ENCODE measurements around the gene ZNF691.
"Not testable (repeated sequence)": the region's sequence is repeated elsewhere in the genome, so short reads cannot be mapped to it uniquely, and the experiment has no call there.

ZNF691 gene, protein sequence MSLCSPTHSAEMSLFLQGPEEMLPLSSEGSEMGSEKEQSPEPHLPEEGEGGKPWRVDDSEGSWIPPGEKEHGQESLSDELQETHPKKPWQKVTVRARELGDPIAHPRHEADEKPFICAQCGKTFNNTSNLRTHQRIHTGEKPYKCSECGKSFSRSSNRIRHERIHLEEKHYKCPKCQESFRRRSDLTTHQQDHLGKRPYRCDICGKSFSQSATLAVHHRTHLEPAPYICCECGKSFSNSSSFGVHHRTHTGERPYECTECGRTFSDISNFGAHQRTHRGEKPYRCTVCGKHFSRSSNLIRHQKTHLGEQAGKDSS

DNA sequence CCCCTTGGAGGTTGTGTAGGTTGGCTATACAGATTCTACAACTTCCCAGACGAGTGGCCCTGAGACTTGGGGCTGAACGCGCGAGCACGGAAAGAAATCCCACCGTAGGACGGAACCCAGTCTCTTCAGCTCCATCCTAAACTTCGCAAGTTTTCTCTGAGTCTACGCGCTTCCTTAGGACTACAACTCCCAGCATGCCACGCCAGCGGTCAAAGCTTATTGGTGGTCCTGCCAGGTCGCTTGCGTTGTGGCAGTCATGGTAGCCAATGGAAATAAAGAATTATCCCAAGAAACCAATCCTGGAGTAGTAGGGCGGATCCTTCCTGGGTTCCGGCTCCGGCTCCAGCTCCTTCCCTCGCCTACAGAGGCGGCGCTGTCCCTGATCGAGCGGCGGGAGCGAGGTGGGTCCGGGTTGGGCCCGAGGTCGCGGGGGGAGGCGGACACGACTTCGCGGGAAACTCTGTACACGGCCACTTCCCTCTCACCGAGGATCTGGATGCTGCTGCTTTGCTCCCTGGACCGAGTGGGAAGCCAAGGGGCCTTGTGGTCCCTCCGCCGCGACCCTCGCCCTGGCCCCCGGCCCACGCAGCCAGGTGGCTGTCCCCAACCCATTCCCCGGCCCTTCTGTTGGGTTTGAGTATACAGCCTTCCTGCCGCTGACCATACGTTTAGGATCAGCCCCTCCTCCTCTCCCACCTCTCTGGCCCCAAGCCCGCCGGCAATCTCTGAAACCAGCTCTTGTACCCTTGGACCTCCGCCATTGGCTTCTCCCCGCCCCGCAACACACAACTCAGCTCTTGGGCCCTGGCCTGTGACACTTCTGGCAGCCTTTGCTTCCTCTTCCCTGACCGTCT lies at the start of gene ZNF691:
ZNF691 (plus strand) TSS at position 357 of the 854 bp plus-strand sequence. CDS start 3,046 bp downstream, outside the sequence.
- Mint-ChIP-seq H3K4me1 (ENCODE audit: low read depth) (peaks cover 42% of the 10 kb centered on the region), H3K27ac (peak within 1 kb of the TSS; percentile 88), H3K9me3 (no peaks in the 10 kb centered on the region), H3K4me3 (peak within 1 kb of the TSS; percentile 92), H3K27me3 (no peaks in the 10 kb centered on the region), H3K36me3 (ENCODE audit: low read depth) (peaks cover 33% of the 10 kb centered on the region)

DNA sequence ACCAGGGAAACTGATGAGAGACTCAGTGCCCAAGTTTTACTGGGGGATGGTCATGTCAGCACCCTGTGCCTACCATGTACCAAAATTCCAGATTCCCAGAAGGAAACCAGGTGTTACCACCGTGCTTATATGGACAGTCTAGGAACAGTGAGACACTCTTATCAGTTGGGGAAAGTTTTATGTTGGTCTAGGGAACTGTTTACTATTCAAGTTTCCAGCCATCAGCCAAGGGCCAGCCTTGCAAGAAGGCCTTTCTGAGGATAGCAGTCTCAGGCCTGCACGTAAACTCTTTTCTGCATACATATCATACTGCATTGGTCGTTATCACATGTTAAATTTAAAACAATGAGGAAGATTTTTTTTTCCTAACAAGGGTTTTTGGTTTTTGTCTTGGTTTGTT lies 49.0 kb upstream of the ZNF691 start:
- Mint-ChIP-seq H3K27me3 (no peaks in the 10 kb centered on the region), H3K36me3 (ENCODE audit: low read depth) (no peaks in the 10 kb centered on the region), H3K4me1 (ENCODE audit: low read depth) (no peaks in the 10 kb centered on the region), H3K9me3 (no peaks in the 10 kb centered on the region), H3K27ac (no peak overlapping the region), H3K4me3 (no peak overlapping the region)

DNA sequence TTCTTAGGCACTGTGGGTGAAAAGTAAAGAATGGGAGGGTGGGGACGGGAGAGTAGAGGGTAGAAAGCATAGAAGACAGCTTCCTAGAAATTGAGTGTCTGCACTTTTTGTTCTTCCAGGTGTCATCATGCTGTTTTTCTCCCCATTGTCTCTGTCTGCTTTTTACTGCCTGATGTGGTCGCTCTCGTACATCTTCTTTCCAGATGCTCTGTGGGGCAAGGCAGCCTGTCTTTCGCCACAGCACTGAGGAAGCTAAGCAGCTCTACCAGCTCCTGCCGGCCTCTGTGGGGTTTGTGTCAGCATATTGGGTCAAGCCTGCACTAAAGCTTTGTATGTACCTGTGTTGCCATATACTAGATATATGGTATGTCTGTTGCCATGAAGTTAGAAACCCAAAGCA lies 48.4 kb upstream of the ZNF691 start:
- Mint-ChIP-seq H3K36me3 (ENCODE audit: low read depth) (no peaks in the 10 kb centered on the region), H3K27ac (no peak overlapping the region), H3K4me1 (ENCODE audit: low read depth) (no peaks in the 10 kb centered on the region), H3K27me3 (no peaks in the 10 kb centered on the region), H3K4me3 (no peak overlapping the region), H3K9me3 (no peaks in the 10 kb centered on the region)

DNA sequence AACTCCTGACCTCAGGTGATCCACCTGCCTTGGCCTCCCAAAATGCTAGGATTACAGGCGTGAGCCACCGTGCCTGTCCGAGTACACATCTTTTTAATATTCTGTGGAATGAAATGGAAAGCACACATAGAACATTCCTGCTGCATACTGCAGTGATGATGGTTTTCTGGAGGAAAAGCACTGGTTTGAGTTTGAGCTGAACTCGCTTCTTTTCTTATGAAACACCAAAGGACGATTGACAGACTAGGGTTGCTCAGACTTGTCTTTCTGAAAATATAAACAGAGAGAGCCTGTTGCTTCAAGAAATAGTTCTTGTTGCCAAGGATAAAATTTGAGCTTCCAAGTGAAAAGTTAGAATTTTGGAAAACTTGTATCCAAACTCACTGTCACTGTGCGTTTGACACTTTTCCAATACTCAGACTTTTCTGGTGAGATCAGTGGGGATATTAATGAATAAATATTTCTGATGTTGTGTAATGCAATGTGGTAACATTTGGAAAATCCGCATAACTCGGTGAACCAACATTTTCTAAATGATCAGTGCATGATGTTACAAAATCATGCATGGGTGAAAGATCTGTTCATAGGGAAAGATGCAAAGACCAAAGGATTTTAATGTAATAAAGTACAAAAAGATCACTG lies 44.5 kb upstream of the ZNF691 start:
- Mint-ChIP-seq H3K9me3 (no peaks in the 10 kb centered on the region), H3K27me3 (no peaks in the 10 kb centered on the region), H3K27ac (no peak overlapping the region), H3K4me1 (ENCODE audit: low read depth) (no peaks in the 10 kb centered on the region), H3K4me3 (no peak overlapping the region), H3K36me3 (ENCODE audit: low read depth) (peaks cover 7% of the 10 kb centered on the region)

DNA sequence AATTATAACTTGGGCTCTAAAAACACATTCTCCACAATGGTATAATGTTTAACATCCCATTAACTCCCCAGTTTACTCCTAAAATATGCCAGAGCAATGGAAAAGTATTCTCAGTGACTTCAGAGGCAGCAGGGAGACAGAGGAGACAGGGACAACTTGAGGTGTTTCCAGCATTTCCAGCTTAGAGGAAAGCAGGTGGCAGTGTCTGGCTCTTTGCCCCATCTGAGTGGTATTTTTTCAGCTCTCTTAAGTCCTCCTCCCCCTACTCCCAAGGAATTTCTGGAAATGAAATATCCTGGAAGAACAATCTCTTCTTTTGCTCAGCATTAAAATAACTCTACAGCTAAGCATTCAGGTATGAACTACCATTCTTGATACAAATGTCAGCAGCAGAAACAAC lies 40.2 kb upstream of the ZNF691 start:
- H3K4me1 Mint-ChIP-seq (ENCODE audit: low read depth): no peaks in the 10 kb centered on the region
- no peaks in the 10 kb centered on the region for H3K9me3 Mint-ChIP-seq
- no peak overlapping the region for H3K27ac Mint-ChIP-seq
- no peak overlapping the region for H3K4me3 Mint-ChIP-seq
- no peaks in the 10 kb centered on the region for H3K27me3 Mint-ChIP-seq
- H3K36me3 Mint-ChIP-seq (ENCODE audit: low read depth): peaks cover 7% of the 10 kb centered on the region

DNA sequence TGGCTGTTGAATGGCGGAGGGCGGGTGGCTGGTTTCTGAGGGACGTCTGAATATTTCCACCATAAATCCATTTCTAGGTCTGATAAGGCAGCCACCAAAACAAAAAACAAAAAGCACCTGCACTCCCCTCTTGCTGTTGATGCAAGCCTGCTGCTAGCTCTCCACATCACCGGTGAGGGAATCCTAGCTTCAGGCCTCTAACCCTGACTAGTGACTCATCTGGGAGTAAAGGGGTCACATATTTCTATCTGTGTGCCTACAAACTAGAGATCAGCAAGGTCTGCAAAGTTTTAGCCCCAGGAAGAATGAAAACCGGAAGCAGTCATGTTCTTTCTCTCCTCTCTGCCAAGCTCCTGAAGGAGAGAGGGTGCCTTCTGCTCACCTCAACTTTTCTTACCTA lies 39.8 kb upstream of the ZNF691 start:
- H3K36me3 Mint-ChIP-seq (ENCODE audit: low read depth): peaks cover 7% of the 10 kb centered on the region
- H3K27me3 Mint-ChIP-seq: no peaks in the 10 kb centered on the region
- no peak overlapping the region for H3K27ac Mint-ChIP-seq
- H3K9me3 Mint-ChIP-seq: no peaks in the 10 kb centered on the region
- H3K4me3 Mint-ChIP-seq: no peak overlapping the region
- H3K4me1 Mint-ChIP-seq (ENCODE audit: low read depth): no peaks in the 10 kb centered on the region

DNA sequence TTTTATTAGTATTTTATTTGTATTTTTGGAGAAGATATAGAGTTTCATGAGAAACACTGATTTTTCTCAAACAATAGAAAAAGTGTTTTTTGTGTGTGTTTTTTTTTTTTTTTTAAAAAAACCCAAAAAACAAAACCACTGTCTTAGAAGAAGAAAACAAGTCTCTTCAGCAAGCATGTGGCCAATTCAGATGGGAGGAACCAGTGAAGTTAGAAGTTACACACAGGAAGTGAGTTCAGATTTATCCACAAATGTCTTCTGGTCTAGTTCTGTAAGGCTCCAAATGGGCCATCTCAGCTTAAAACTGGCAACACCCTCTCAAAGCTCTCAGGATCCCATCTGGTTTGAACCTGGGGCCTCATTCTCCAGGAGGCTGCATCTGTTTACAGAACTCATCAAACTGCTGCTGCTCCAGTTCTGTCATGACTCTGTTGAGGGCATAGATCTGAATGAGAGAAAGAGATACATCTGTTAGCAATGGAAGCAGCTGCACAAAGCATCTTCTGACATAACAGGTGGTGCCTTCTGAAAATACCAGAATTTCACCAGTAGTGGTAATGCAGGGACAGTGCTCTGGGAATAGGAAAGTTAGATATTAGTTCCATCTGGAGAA lies 39.3 kb upstream of the ZNF691 start:
- H3K9me3 Mint-ChIP-seq: no peaks in the 10 kb centered on the region
- no peaks in the 10 kb centered on the region for H3K4me1 Mint-ChIP-seq (ENCODE audit: low read depth)
- peaks cover 7% of the 10 kb centered on the region for H3K36me3 Mint-ChIP-seq (ENCODE audit: low read depth)
- H3K27me3 Mint-ChIP-seq: no peaks in the 10 kb centered on the region
- no peak overlapping the region for H3K4me3 Mint-ChIP-seq
- H3K27ac Mint-ChIP-seq: no peak overlapping the region

DNA sequence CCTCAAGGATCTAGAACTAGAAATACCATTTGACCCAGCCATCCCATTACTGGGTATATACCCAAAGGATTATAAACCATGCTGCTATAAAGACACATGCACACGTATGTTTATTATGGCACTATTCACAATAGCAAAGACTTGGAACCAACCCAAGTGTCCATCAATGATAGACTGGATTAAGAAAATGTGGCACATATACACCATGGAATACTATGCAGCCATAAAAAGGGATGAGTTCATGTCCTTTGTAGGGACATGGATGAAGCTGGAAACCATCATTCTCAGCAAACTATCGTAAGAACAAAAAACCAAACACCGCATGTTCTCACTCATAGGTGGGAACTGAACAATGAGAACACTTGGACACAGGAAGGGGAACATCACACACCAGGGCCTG lies 31.6 kb upstream of the ZNF691 start:
- Mint-ChIP-seq H3K4me1 (ENCODE audit: low read depth) (peaks cover 21% of the 10 kb centered on the region), H3K36me3 (ENCODE audit: low read depth) (peaks cover 11% of the 10 kb centered on the region)
- not testable (repeated sequence) for H3K27ac Mint-ChIP-seq, H3K9me3 Mint-ChIP-seq, H3K4me3 Mint-ChIP-seq, H3K27me3 Mint-ChIP-seq

DNA sequence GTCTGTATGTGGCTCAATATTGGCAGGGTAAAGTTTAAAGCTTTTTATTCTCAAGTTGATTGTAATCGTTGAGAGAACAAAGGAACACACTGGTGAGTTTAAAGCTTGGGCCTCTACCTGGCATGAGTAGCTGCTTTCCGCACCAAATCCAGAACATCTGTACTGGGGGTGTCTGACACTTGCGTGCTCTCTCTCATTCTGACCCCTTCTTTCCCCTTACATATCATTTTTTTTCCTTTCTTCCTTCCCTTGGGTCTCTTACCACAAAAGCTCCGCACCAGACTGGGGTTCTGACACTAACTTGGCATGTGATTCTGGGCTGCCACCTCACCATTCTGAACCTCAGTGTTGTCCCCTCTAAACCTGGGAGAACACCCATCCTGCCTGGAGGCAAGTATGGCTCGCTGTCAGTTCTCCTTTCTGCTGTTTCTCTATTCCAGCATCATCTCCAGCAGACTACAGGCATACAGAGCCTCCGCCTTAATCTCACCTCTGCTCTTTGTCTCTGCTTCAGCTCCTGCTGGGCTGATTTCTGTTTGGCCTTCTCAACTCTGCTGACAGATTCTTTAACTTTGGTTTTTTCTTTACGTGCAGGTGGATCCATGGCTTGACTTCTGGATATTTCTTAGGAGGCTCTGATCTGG lies 30.4 kb upstream of the ZNF691 start:
- Mint-ChIP-seq H3K27ac (peak overlapping the region; percentile 76), H3K27me3 (no peaks in the 10 kb centered on the region), H3K4me1 (ENCODE audit: low read depth) (peaks cover 21% of the 10 kb centered on the region), H3K36me3 (ENCODE audit: low read depth) (peaks cover 11% of the 10 kb centered on the region), H3K4me3 (peak overlapping the region; percentile 81), H3K9me3 (no peaks in the 10 kb centered on the region)

DNA sequence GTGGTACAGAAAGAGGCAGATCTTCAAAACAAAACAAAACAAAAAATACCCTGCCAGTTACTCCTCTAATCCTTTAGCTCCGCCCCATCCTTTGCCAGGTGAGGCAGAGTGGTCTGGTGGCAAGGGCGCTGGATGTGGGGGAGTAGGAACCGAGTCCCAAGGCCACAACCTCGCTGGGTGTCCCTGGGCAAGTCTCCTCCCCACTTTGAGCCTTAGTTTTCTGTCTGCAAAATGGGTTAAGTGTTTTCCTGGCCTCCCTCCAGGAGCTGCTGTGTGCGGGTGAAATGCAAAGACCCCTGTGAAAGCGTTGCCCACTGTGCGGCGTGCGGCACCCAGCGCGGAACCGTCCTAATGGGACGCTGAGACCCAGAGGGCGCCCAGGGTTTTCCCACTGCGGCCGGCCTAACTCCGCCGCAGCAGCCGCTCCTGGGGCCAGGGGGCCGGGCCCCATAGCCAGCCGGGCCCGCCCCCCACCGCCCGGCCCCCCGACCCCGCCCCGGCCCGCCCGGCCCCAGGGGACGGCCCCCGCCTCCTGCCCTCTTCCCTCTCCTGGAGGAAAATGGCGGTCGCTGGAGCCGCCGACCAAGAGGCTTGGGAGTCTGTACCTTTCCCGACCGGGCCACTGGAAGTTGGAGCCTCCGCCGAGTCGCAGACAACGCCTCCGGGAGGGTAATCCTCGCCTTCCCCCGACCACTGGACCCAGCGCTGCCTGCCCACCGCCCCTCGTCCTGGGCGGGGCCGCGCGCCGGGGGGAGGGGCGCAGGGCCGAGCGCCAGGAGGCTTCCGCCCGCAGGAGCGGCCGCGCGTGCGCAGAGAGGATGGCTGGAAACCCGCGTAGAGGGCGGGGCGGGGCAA lies 29.6 kb upstream of the ZNF691 start, which contains the start of the genes ERMAP and SVBP:
ERMAP (plus strand) TSS at position 538 of the 855 bp plus-strand sequence. CDS start 13,327 bp downstream, outside the sequence.
SVBP (minus strand) TSS at position 813 of the 855 bp plus-strand sequence. CDS start 853 bp downstream, outside the sequence.
- peak within 1 kb of the TSS; percentile 81 for H3K4me3 Mint-ChIP-seq

DNA sequence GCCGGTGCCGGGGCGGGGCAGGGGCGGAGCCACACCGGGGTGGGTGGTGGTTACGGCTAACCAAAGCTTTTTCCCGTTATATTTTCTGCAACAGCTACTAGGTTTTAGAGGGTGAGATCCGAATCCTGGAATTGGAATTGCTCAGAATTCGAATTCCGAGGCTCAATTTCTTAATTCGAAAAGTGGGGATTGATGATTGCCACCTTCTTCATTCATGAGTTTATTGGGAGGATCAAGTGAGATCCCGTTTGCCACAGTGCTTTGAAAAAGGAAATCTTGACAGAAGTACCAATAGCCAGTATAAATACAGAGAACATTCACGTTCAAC lies 29.0 kb upstream of the ZNF691 start:
- Mint-ChIP-seq H3K36me3 (ENCODE audit: low read depth) (peaks cover 11% of the 10 kb centered on the region), H3K4me1 (ENCODE audit: low read depth) (peaks cover 21% of the 10 kb centered on the region), H3K4me3 (peak overlapping the region; percentile 81), H3K9me3 (no peaks in the 10 kb centered on the region), H3K27ac (no peak overlapping the region), H3K27me3 (no peaks in the 10 kb centered on the region)

More for the DNA sequence above, 29.6 kb upstream of the ZNF691 start, which contains the start of the genes ERMAP and SVBP:
- peak within 1 kb of the TSS; percentile 76 for H3K27ac Mint-ChIP-seq
- no peaks in the 10 kb centered on the region for H3K9me3 Mint-ChIP-seq
- H3K27me3 Mint-ChIP-seq: no peaks in the 10 kb centered on the region
- peaks cover 11% of the 10 kb centered on the region for H3K36me3 Mint-ChIP-seq (ENCODE audit: low read depth)
- H3K4me1 Mint-ChIP-seq (ENCODE audit: low read depth): peaks cover 21% of the 10 kb centered on the region

DNA sequence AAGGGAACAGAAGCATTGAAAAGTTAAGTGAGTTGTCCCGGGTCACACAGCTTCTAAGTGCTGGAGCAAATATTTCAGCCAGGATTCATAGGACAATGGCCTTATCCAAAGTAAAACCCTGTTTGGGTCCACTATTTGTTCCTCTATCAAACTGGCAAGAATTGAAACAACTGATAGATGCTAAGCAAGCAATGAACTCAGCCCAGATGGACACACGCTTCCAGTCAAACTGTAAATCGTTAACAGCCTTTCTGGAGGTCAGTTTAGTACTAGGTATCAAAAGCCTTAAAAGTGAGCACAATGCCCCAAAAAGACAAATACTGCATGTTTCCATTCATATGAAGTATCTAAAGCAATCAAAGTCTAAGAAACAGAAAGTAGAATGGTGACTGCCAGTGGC lies 28.4 kb upstream of the ZNF691 start:
- no peaks in the 10 kb centered on the region for H3K27me3 Mint-ChIP-seq
- H3K36me3 Mint-ChIP-seq (ENCODE audit: low read depth): peaks cover 9% of the 10 kb centered on the region
- H3K4me3 Mint-ChIP-seq: peak overlapping the region; percentile 81
- H3K9me3 Mint-ChIP-seq: no peaks in the 10 kb centered on the region
- H3K27ac Mint-ChIP-seq: no peak overlapping the region
- H3K4me1 Mint-ChIP-seq (ENCODE audit: low read depth): peaks cover 25% of the 10 kb centered on the region

DNA sequence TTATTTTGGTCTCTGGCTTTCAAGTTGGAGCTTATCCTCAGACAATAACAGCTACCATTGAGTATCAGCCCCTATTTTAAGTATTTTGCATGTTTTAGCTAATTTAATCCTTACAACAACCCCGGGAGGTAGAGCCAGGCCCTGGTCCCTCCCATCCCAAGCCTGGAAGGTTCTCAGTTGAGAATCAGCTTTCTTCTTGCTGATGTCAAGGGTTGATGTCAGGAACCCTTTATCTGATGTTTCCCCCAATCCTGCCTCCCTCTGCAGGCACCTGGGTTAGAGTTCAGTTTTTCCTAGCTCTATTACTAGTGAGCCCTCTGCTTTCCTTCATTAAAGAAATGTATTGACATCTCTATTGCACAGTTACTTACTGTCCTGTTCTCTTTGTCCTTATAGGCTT lies 25.6 kb upstream of the ZNF691 start:
- H3K4me3 Mint-ChIP-seq: no peak overlapping the region
- no peaks in the 10 kb centered on the region for H3K27me3 Mint-ChIP-seq
- H3K27ac Mint-ChIP-seq: no peak overlapping the region
- no peaks in the 10 kb centered on the region for H3K9me3 Mint-ChIP-seq
- peaks cover 3% of the 10 kb centered on the region for H3K36me3 Mint-ChIP-seq (ENCODE audit: low read depth)
- peaks cover 30% of the 10 kb centered on the region for H3K4me1 Mint-ChIP-seq (ENCODE audit: low read depth)

Data from stimulated activated naive CD8-positive, alpha-beta T cell treated with anti-CD3 and anti-CD28 coated beads, Interleukin-15, Interleukin-2, amounts not matched to agents 100 ng/mL and 50 ng/mL, for 24 hours (primary cell).